HG02678 (cell line): ENCODE results near the gene RAX2.

ENCODE experiments used
- ATAC-seq: cut with Tn5 transposase; IDR thresholded peaks from one replicate; pipeline ENCODE4 v1.9.1; 2021; ENCODE audit warnings: mild to moderate bottlenecking, moderate library complexity; ENCODE audit not compliant: unreplicated experiment

Gene RAX2

DNA sequence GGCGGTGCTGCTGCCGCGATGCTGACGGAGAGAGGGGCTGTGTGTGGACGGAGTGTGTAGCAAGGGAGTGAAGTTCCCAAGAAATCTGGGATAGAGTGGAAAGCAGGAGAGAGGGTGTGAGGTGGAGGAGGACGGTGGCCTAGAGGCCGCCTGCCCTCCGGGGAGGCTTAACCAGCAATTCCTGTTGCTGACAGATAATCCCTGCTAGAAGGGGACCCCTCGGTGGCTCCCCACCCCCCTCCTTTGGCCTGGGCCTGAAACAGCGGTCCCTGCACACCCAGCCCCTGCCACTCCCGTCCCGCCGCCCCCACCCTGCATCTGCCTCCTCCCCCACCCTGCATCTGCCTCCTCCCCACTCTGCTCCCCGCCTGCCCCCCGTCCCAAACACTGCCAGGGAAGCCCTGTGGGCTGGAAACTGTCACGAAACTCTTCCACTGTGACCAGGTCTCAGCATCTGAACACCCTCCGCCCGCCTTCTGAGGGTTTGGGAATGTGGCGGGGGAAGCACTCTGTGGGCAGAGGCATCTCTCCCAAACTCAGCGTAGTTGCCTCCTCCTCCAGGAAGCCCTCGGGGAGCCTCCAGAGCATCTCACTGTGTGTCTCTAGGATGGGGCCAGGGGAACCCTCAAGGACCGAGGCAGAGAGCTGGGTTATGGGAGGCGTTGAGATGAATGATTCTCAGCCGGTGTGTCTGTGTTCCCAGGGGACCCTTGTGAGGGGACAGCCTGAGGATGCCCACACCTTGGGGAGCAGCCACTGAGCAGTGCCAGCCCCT lies 31.3 kb upstream of the RAX2 start:
- no peak for ATAC-seq

DNA sequence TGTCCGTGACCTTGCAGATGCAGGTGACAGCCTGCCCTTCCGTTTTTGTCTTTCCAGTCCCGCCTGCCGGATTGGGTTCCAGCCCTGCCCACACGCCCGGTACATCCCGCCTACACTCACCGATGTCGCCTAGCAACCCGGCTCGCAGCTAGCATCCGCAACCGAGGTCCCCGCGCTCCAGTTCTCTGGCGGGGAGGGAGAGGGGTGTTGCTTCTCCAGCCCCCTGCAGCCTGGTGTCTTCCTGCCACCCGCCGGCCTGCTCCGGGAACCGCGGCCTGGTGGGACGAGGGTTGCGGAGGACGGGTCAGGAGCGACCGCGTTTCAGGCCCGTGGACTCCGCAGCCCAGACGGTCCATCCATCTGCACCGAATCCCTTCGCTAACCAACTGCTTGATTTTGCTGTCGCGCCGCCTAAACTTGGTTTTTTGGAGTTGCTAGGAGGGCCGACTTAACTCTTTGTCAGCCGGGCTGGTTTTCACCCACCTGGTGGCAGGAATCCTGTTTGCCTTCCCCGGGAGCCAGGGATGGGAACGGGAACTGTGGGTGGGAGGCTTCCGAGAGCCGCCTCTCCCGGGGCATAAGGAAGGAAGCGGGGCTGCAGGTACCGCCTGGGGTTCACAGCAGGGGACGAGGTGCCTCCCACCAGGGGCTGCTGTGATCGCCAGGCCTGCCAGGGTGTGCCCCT lies 29.5 kb upstream of the RAX2 start:
- ATAC-seq, result no peak

DNA sequence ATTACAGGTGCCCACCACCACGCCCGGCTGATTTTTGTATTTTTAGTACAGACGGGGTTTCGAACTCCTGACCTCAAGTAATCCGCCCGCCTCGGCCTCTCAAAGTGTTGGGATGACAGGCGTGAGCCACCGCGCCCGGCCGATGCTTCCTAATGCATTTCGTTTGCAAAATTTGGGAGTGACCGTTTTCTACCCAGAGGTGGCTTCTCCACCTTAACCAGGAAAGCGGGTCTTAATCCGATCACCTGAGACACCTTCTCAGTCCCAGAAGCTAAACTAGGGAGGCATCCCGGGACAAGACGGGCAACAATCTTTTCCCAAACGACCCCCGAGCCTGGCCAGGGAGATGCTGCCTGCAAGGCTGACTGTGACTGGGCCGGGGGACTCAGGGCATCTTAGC lies 29.0 kb upstream of the RAX2 start:
- no peak for ATAC-seq

DNA sequence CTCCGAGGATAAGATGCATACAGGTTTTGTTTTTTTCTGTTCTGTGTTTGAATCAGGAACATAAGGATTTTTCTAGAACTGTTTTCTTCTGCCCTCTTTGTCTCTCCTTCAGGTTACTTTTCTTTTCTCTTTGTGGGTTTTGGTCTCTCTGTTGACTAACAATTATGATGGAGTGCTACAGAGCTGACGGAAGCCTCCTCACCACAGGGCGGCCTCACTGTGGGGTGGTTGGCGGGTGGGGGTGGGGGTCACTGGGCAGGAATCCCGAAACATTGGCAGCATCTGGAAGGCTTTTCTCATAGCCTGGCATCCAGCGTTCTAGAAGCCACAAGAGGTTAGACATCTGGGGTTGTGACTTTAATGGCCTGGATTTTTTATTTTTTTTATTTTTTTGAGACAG lies 26.1 kb upstream of the RAX2 start:
- no peak for ATAC-seq

DNA sequence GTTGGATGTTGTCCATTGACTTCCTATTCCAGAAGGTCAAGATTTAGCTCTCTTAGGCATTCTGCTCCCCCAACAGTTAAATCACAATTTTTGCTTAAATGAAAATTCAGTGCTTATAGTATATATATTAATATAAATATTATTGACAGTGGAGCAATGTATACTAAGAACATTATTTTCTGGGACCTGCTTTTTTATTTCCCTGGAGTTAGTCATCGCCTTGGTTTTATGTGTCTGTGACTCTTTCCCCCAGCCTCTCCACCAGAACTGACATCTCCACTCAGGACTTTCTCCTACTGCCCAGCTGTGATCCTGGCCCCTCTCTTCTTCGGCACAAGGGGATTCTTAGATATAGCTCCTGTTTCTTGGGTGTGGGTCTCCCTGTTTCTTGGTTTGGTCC lies 24.3 kb upstream of the RAX2 start:
- no peak for ATAC-seq

DNA sequence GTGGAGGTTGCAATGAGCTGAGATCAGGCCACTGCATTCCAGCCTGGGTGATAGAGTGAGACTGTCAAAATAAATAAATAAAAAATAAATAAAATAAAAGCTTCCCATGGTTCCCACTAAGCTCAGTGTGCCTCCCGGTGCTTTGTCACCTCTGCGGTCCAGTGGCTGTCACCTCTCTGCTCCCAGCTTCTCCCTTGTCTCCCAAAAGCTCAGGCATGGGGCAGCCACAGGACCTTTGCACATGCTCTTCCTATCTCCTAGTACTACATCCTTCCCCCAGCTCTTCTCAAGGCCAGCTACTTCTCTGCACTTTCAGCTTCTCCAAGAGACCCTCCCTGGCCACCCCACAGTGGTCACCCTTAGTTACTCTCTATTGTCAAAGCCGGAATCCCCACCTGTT lies 21.8 kb upstream of the RAX2 start:
- no peak for ATAC-seq

DNA sequence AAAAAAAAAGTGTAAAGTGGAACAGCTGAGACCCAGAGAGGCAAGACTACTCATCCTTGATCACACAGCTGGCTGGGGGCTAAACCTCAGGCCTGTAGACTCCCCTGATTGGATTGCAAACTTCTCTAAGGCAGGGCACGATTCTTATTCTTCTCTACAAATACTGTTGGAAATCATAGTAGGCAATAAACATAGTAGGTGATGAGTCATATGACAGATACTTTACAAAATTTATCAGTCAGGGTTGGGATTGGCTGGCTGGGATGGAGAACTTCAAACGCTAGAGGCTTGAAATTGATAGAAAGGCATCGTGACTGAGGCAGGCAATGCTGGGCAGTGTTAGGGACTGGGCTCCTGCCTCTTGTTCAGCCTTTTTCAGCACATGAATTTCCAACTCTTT lies 20.1 kb upstream of the RAX2 start:
- no peak for ATAC-seq

DNA sequence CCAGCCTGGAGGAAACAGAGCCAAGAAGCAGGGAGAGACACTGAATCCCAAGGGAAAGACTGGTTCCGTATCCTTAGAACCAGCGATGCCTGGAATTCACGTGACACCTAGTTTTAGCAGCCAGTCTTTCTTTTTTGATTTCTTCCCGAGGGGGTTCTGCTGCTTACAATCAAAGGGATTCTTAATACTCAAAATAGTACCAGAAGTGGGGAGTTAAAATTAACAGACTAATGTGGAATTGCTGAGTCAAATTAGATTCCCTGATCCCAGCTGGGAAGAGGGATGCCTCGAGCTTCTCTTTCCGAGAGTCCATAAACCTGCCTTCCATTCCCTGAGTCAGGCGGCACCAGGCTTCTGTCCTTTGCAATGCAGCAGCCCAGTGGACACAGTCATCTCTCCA lies 18.9 kb upstream of the RAX2 start:
- ATAC-seq, result no peak

DNA sequence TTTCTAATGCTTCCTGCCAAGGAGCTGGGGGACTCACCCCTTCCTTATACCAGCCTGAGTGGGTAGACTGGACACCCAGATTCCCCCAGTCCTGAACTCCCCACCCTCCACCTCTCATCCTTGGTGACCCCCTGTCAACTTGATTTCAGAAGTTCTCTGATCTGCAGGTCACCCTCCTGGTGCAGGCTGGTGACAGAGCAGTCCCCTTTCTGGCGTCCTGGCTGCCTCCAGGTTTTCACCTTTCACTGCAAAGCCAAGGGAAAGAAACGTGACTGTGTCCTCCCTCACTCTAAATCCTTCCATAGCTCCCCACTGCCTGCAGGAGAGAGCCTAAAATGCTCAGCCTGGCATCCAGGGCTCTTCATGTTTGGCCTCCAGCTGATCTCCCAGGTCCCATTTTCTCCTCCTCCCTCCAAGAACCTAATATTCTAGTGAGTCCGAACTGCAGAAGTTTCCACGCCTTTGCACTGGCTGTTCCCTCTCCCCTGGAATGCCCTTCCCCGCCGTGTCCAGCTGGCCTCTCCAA lies 18.2 kb upstream of the RAX2 start:
- no peak for ATAC-seq

DNA sequence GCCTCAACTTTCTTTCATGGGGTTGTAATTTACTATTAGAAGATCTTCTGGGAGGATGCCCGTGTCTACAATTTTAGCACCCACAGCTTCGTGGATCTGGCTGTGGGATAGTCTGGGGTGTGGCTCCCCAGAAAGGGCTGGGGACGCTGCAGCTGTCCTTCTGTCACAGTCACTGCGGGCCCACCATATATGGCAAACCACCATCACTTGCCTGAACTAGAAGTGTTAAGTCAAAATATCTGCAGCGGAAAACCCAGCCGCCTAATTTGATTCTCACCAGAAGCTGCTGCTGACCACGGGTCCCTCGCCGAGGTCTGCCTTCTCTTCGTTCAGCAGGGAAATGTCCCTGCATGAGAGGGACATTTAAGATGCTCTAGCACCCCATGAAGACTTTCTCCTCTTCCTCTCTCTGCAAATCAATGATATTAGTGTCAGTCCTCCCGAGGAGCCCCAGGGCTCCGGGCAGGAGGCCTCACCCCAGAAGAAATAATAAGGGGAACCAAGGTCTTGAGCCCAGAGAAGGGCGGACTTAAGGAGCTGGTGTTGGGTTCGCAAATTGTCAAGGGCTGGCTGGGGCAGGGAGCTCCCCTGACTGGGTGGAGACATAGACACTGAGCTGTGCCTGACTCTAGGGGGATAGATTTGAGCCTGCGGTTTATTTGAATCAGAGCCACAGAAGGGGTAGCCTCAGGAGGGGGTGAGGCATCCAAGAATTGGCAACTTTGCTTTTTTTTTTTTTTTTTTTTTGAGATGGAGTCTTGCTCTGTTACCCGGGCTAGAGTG lies 17.2 kb upstream of the RAX2 start:
- no peak for ATAC-seq

DNA sequence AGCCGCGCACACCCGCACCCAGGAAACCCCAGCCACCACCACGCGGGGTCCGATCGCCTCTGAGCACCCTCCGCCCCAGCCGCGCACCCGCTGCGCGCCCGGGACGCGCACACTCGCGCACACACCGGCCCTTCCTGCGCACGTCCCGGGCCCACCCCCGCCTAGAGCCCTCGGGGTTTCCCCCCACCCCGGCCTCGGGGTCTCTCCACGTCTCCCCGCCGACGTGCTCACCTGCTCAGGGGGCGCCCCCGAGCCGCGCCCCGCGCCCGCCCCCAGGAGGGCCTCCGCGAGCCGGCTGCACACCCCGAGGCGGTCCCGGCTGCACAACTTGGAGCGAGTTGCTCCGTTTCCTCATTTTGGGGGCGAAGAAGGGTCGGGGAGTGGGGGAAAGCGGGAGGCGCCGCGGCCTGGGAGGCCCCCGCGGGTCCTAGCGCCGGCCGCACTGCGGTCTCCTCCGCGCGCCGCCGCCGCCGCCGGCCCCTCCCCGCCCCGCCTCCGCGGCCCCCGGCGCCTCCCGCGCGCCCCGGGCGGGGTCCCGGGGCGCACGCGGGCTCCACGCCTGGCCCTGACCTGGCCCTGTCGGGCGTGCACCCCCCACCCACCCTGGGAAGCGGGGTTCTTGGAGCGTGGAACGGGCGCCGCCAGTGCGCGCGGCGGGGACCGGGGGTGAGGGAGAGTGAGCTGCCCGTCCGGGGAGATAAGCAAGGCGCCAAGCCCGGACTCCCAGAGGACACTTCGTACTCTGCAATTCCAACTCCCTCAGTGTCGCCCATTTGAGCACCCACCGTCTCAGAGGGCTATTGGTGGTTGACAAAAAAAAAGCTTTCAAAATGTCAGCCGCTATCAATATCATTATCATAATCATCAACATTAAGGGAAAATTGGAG lies 14.2 kb upstream of the RAX2 start, which contains the start of gene MATK:
Gene MATK (minus strand): TSS at position 444 of the 887 bp plus-strand sequence. CDS start 1,246 bp downstream, outside the sequence.
- ATAC-seq, result no peak

DNA sequence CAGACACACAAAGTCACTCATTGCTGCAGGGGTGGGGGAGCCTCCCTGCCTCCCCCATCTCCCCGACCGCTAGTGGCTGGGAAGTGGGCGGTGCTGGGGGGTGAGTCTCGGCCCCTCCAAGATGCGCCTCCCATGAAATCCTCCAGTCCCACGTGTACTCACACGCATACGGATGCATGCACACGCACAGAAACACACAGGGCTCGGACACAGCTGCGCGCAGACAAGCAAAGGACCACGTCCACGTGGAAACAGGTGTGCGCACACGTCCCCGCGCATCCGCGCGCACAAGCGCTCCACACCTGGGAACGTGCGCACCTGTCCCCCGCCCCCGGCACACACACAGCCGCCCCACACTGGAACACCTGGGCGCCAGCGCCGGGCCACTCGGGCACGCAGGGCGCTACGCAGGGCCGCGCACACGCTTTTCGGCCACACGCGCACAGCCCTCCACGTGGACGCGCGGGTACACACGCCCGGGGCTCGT lies 13.5 kb upstream of the RAX2 start:
- ATAC-seq, result no peak

DNA sequence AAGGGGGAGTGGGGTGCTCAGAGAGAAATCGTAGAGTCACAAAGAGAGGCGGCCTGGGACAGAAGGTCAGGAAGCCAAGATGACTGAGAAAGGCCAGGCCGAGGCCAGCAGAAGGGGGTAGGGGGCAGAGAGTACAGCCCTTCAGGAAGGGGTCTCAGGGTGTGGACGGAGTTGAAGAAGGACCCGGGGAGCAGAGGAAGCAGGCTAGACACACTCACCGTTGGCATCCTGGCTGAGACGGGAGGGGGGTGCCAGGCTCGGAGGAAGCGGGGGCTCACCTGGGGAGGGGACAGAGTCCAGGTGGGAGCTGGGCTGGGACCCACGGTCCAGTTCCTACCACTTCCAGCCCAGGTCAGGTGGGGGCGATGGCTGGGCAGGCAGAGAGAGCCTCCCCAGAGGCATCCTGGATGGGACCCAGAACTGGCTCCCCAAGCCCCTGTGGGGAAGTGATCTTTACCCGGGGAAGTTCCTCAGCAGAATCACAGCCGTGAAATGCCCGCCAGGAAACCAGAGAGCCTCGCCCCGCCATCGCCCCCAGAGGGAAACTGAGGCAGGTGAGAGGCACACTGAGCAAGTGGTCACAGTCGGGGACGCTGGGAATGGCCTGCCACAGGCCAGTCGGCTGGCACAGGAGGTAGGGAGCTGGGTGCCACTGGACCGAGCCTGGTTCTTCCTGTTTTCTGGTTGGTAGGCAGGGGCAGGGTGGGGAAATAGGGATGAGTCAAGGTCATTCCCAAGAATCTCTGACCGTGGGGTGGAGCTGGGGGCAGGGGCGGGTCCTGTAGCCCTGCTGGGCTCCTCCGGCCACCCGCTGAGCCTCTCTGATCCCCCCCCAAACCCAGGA lies 12.8 kb upstream of the RAX2 start:
- no peak for ATAC-seq

DNA sequence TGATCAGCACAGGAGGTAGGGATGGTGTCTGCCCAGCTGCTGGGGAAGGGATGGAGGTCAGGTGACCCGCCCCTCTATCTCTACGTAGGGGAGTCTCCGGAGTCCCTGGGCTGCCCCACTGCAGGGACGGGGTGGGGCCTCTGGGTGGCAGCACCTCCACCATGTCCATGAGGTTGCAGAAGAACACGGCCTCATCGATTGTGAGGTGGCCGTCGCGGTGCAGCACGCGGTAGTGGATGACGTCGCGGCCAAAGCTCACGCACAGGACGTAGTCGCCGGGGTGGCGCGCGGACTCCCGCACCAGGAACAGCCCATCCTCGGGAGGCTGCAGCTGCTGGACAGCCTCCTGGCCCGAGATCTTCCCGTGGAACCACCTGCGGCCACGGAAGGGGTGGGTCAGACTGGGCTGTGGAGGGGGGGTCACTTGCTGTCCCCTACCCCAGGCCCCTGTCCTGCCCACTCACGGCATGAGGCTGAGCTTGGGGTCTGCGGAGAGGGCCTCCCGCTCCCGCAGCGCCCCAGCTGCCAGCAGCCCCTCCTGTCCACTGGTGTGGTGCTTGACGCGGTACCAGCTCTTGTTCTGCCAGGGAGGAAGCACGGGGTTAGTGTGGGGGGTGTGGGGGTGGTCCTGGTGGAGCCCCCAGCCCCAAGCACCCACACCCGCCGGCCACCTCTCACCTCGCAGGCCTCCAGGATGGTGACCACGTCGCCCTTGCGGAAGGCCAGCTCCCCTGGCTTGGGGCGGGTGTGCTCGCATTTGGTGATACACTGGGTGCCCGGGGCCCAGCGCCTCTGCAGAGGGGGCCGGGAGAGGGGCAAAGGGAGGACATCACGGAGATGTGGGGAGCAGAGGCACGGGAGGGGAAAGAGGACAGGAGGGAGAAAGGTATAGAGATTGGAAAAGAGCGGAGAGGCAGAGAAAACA lies 11.9 kb upstream of the RAX2 start:
- no peak for ATAC-seq

DNA sequence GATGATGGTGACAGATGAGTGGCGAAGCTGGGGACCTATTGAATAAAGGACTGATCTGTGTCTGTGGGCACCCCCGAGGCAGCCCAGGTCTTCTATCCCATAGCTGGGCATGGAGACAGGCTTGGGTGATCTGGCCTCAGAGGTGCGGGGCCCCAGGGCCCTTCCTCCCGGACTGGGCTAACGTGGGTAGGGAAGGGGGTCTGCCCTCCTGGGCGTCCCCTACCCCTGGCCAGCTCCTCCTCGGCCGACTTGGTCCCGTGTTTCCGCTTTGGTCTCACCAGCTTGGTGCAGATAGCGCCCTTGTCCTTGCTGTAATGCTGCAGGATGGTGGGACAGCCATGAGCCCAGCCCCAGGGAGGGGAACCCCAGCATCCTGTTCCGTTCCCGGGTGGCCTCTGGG lies 10.9 kb upstream of the RAX2 start:
- ATAC-seq, result no peak

DNA sequence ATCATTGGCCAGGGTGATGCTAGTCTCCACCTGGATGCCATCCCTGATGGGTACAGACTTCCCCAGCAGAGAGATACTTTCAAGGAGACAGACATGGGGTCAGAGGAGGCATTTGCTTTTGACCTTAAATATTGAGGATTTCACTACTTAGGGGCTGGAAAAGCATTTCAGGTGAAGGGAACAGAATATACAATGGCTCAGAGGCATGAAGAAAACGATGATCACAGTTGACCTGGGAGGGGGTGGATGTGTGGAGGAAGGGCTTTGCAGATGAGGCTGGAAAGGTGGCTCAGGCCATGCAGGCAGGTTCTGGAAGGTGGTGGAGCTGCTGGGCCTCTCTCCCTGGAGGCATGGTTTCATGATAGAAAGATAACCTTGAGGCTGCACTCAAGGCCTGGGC lies 10.3 kb upstream of the RAX2 start:
- no peak for ATAC-seq

DNA sequence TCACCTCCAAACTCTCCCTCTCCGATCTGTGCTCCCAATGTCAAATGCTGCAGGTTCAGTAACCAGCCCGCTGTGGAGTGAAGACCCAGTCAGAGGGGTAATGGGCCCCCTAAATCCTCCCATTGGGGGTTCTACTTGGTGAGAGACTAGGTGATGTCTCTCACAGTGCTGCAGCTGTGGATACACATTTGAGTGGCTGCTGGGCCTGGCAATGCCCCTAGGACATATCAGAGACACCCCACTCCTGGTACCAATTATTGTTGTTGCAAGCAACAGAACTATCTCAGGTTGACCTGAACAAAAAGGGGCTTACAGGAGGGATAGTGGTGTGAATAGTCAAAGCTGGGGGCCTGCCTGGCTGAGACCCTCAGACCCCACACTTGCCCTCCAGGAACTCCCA lies 9.6 kb upstream of the RAX2 start:
- ATAC-seq, result no peak

DNA sequence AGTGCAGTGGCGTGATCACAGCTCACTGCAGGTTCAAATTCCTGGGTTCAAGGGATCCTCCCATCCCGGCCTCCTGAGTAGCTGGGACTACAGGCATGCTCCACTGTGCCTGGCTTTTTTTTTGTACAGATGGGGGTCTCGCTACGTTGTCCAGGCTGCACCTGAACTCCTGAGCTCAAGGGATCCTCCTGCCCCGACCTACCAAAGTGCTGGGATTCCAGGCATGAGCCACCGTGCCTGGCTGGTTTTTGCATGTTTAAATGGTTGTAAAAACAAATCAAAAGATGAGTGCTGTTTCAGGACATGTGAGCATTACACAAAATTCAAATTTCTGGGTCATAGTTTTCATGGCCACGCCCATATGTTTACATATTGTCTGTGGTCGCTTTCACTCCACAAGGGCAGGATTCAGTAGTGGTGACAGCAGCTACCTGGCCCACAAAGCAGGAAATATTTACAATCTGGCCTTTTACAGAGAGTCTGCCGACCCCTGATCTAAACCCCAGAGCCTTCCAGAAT lies 8.8 kb upstream of the RAX2 start:
- ATAC-seq, result no peak
